Measurements from ENCODE around the gene BMS1.

- TF ChIP-seq CTCF (IDR thresholded peaks at IDR 0.05) (no peak), POLR2A (IDR thresholded peaks at IDR 0.05) (no peak)
Observed at GRCh38 chr10:42738679-42739078, 43.9 kb upstream of the BMS1 start.

Data from testis (tissue), 2 donors.